Heart left ventricle (tissue), 16 donors: ENCODE measurements around the gene ETFB. TPM values are rescaled to one million over a fixed set of nuclear protein-coding genes. Genes with fewer than 3 reads are reported as not detected.

Experiments
- ATAC-seq, 4 donors: fragments of 200-7000 bp; cut with Tn5 transposase; one replicate each; pipeline ENCODE4 v1.9.1; 2020 to 2022; ENCODE audit warnings: moderate library complexity in 4 of 4, mild to moderate bottlenecking in 3 of 4, moderate number of reproducible peaks in 1 of 4
- DNase-seq, 5 donors: peaks; one replicate each; pipeline ENCODE4 v3.0.0-alpha.2; 2020
- H3K27ac ChIP-seq, 12 donors: fragments of 200-600 bp; sonication (generic) in 4 of 12; one replicate each; pipeline versions ENCODE4 v1.5.0 to v1.8.0; 2016 to 2022; ENCODE audit warnings: mild to moderate bottlenecking in 2 of 12
- H3K27me3 ChIP-seq, 9 donors: fragments of 200-600 bp; sonication (generic) in 2 of 9; one replicate each; pipeline versions ENCODE4 v1.5.1 to v1.8.0; 2016 to 2022; ENCODE audit warnings: mild to moderate bottlenecking in 3 of 9
- H3K36me3 ChIP-seq, 9 donors: fragments of 200-600 bp; sonication (generic) in 2 of 9; one replicate each; pipeline versions ENCODE4 v1.5.0 to v1.8.0; 2018 to 2022; ENCODE audit warnings: mild to moderate bottlenecking in 2 of 9
- H3K4me1 ChIP-seq, 12 donors: fragments of 200-600 bp; sonication (generic) in 4 of 12; one replicate each; pipeline versions ENCODE4 v1.5.0 to v1.8.0; 2016 to 2022; ENCODE audit warnings: mild to moderate bottlenecking in 3 of 12
- H3K4me3 ChIP-seq, 12 donors: fragments of 200-600 bp; sonication (generic) in 4 of 12; one replicate each; pipeline versions ENCODE4 v1.5.0 to v1.8.0; 2017 to 2022; ENCODE audit warnings: mild to moderate bottlenecking in 9 of 12, moderate library complexity in 4 of 12
- H3K9me3 ChIP-seq, 12 donors: fragments of 200-600 bp; sonication (generic) in 4 of 12; one replicate each; pipeline versions ENCODE4 v1.5.0 to v1.8.0; 2016 to 2022; ENCODE audit warnings: mild to moderate bottlenecking in 1 of 12
- CTCF ChIP-seq, 12 donors: fragments of 200-600 bp; sonication (generic) in 4 of 12; IDR thresholded peaks; one replicate each; pipeline versions ENCODE4 v1.5.0 to v1.8.0; 2018 to 2022; ENCODE audit warnings: antibody characterized with exemption in 12 of 12, mild to moderate bottlenecking in 5 of 12
- POLR2A ChIP-seq, 2 donors: fragments of 450-650 bp; IDR thresholded peaks; one replicate each; pipeline ENCODE4 v1.6.1; 2017; ENCODE audit warnings: antibody characterized with exemption in 2 of 2, mild to moderate bottlenecking in 2 of 2, moderate library complexity in 2 of 2
- WGBS, 4 donors: extraction: QIAGEN DNeasy Blood & Tissue Kit in 2 of 4; methylation state at CpG; one replicate each; pipeline versions ENCODE4 v1.1.5 to v1.1.7; 2013 to 2018; 5-methylcytosine and 5-hydroxymethylcytosine counted together
- intact Hi-C, 10 donors: fragments of 100-400 bp; cut with DNase I; formaldehyde crosslinking; loops; one replicate each; pipeline versions ENCODE4 v1.11.1 to v1.14.2; 2022
- polyA plus RNA-seq, 2 donors: library from polyadenylated mRNA; stranded (reverse); fragments of 200-250 nt; gene quantifications; one replicate each; pipeline ENCODE4 v1.2.3, GENCODE V29; 2013
- total RNA-seq, 9 donors: library from RNA; depleted of rRNA in 2 of 9; stranded (reverse); fragments of >200 nt in 2 of 9; fragmentation: NEBNext Ultra II Directional in 3 of 9; extraction: Animal tissue kit (Norgen Biotek cat#: 25700) in 3 of 9; gene quantifications; one replicate each; pipeline versions ENCODE4 v1.1.0 to v1.2.4, GENCODE V29; 2016 to 2023
- donor health status: ischemic (EF 13 %, LVEDD 7.1; RV severe dilation, severe dysfunction).
- donor health status: healthy with polysubstance abuse.
- donor health status: DM: no; HTN: yes; CAD: no.
- donor health status: DM: no; HTN: no; CAD: no.
- donor health status: ischemic (EF 25% LVEDD 6.9; RV normal size, moderate dysfunction).
- donor health status: ischemic (EF 25% LVEDD 5.7; RV mildly dilated, moderate dysfunction).
- donor health status: healthy.
- donor health status: DM: yes; HTN: yes; CAD: no.
- donor health status: ischemic (EF 35%, LVEDD 5.7; RV mildly dilated, moderate dysfunction).
- donor health status: nonischemic (EF 11% LVEDD 7.7; RV severe dilation, severe dysfunction).
- donor health status: DM: yes; HTN: yes; CAD: no.
- donor health status: PGD.
- donor health status: ischemic (EF 29% LVEDD 5.4; RV normal size, mild dysfunction).
- donor health status: nonischemic (EF 23%, LVEDD 6.1; RV moderate dilation, normal function).

ETFB gene
- total and polyA plus RNA-seq, 11 donors = 206 to 835 (median 301) TPM

- Histone ChIP-seq H3K27me3 (peaks cover 0 to 60% (median 7%) of the 10 kb centered on the region in 9 donors), H3K4me1 (no peaks in the 10 kb centered on the region), H3K36me3 (no peaks in the 10 kb centered on the region), H3K27ac (no peak overlapping the region), H3K9me3 (no peaks in the 10 kb centered on the region), H3K4me3 (no peak overlapping the region)
- ATAC-seq (no peak), DNase-seq (no peak)
- TF ChIP-seq CTCF (IDR thresholded peaks at IDR 0.05) = no peak
- TF ChIP-seq POLR2A (IDR thresholded peaks at IDR 0.05) = no peak
- 46 to 54% (median 50%) methylated on average over 7 to 9 of the region's 9 CpGs for WGBS, 4 donors
- intact Hi-C loops = no loop called here
These were observed 69.7 kb downstream of the ETFB start for GRCh38 chr19:51296336-51297093.

GRCh38 chr19:51295382-51296126, 70.6 kb downstream of the ETFB start:
- 36 to 45% (median 42%) methylated on average over 13 to 15 of the region's 15 CpGs for WGBS, 4 donors
- intact Hi-C loops = no loop called here

More at GRCh38 chr19:51295382-51296126, 70.6 kb downstream of the ETFB start:
- TF ChIP-seq CTCF (IDR thresholded peaks at IDR 0.05) = no peak
- no peak for TF ChIP-seq POLR2A (IDR thresholded peaks at IDR 0.05)
- H3K27me3 ChIP-seq = peaks cover 0 to 57% (median 7%) of the 10 kb centered on the region in 9 donors
- no peak overlapping the region for H3K4me3 ChIP-seq
- no peak for DNase-seq
- no peak overlapping the region for H3K27ac ChIP-seq
- H3K9me3 ChIP-seq = no peaks in the 10 kb centered on the region
- no peaks in the 10 kb centered on the region for H3K36me3 ChIP-seq
- no peaks in the 10 kb centered on the region for H3K4me1 ChIP-seq
- no peak for ATAC-seq

Other genes starting within 250 kb of the ETFB start
- gene SIGLEC9, start 241.5 kb downstream of the ETFB start, total RNA-seq = 10 to 100 TPM in 1 of 9 donors, 1 to 10 TPM in 6, under 1 TPM in 2; 0.35 to 18.5 (median 1.7) TPM
- 1 to 10 TPM in 1 of 2 donors, under 1 TPM in 1; 0.27 to 2.0 TPM for gene SIGLEC9, start 241.5 kb downstream of the ETFB start, polyA plus RNA-seq
- 1 to 10 TPM in 3 of 9 donors, under 1 TPM in 4, not detected in 2; 0.51 to 6.1 (median 0.63) TPM for gene SIGLEC7, start 224.1 kb downstream of the ETFB start, total RNA-seq
- gene SIGLEC7, start 224.1 kb downstream of the ETFB start, polyA plus RNA-seq = 1 to 10 TPM; 1.0 to 1.2 TPM
- 10 to 100 TPM in 2 of 9 donors, 1 to 10 TPM in 7; 1.1 to 46.6 (median 3.2) TPM for gene CD33, start 141.3 kb downstream of the ETFB start, total RNA-seq
- gene CD33, start 141.3 kb downstream of the ETFB start, polyA plus RNA-seq = 1 to 10 TPM; 1.7 to 2.3 TPM
- gene SIGLECL1, start 115.3 kb downstream of the ETFB start, total RNA-seq = not detected
- gene SIGLECL1, start 115.3 kb downstream of the ETFB start, polyA plus RNA-seq = not detected
- gene IGLON5, start 54.7 kb downstream of the ETFB start, total RNA-seq = under 1 TPM in 1 of 9 donors, not detected in 8; 0.09 TPM
- gene IGLON5, start 54.7 kb downstream of the ETFB start, polyA plus RNA-seq = under 1 TPM in 1 of 2 donors, not detected in 1; 0.10 TPM
- 1 to 10 TPM in 2 of 9 donors, under 1 TPM in 7; 0.40 to 1.2 (median 0.74) TPM for gene VSIG10L, start 24.2 kb downstream of the ETFB start, total RNA-seq
- 1 to 10 TPM; 1.2 to 1.7 TPM for gene VSIG10L, start 24.2 kb downstream of the ETFB start, polyA plus RNA-seq
- 1 to 10 TPM in 3 of 9 donors, under 1 TPM in 3, not detected in 3; 0.46 to 2.3 (median 0.92) TPM for gene CLDND2, start 2.6 kb upstream of the ETFB start, total RNA-seq
- not detected for gene CLDND2, start 2.6 kb upstream of the ETFB start, polyA plus RNA-seq
- 10 to 100 TPM in 1 of 9 donors, 1 to 10 TPM in 6, not detected in 2; 1.0 to 31.2 (median 2.4) TPM for gene NKG7, start 6.3 kb upstream of the ETFB start, total RNA-seq
- gene NKG7, start 6.3 kb upstream of the ETFB start, polyA plus RNA-seq = 1 to 10 TPM; 1.0 to 2.9 TPM
- not detected for gene LIM2, start 21.6 kb upstream of the ETFB start, total RNA-seq
- gene LIM2, start 21.6 kb upstream of the ETFB start, polyA plus RNA-seq = not detected
- gene C19orf84, start 24.2 kb upstream of the ETFB start, total RNA-seq = not detected
- gene C19orf84, start 24.2 kb upstream of the ETFB start, polyA plus RNA-seq = not detected
- 1 to 10 TPM in 4 of 9 donors, under 1 TPM in 5; 0.18 to 7.5 (median 0.58) TPM for gene SIGLEC10, start 51.3 kb upstream of the ETFB start, total RNA-seq
- 1 to 10 TPM in 1 of 2 donors, under 1 TPM in 1; 0.08 to 1.7 TPM for gene SIGLEC10, start 51.3 kb upstream of the ETFB start, polyA plus RNA-seq
- under 1 TPM in 2 of 9 donors, not detected in 7; 0.12 to 0.48 TPM for gene SIGLEC8, start 92.1 kb upstream of the ETFB start, total RNA-seq
- not detected for gene SIGLEC8, start 92.1 kb upstream of the ETFB start, polyA plus RNA-seq
- not detected for gene CEACAM18, start 112.2 kb upstream of the ETFB start, total RNA-seq
- gene CEACAM18, start 112.2 kb upstream of the ETFB start, polyA plus RNA-seq = not detected
- gene SIGLEC12, start 135.4 kb upstream of the ETFB start, total RNA-seq = under 1 TPM in 4 of 9 donors, not detected in 5; 0.20 to 0.43 (median 0.24) TPM
- under 1 TPM in 1 of 2 donors, not detected in 1; 0.15 TPM for gene SIGLEC12, start 135.4 kb upstream of the ETFB start, polyA plus RNA-seq
- under 1 TPM in 5 of 9 donors, not detected in 4; 0.23 to 0.40 (median 0.25) TPM for gene SIGLEC6, start 165.3 kb upstream of the ETFB start, total RNA-seq
- under 1 TPM in 1 of 2 donors, not detected in 1; 0.10 TPM for gene SIGLEC6, start 165.3 kb upstream of the ETFB start, polyA plus RNA-seq
- 10 to 100 TPM in 3 of 9 donors, 1 to 10 TPM in 6; 2.5 to 13.7 (median 8.7) TPM for gene ZNF175, start 204.9 kb upstream of the ETFB start, total RNA-seq
- gene ZNF175, start 204.9 kb upstream of the ETFB start, polyA plus RNA-seq = 1 to 10 TPM; 2.9 to 4.8 TPM